HUES6 (cell line): ENCODE results near the gene TRPM8.
"Not testable (repeated sequence)": the region's sequence is repeated elsewhere in the genome, so short reads cannot be mapped to it uniquely, and the experiment has no call there.

Experiments
- H3K27ac ChIP-seq: 2 replicates; pipeline ENCODE4 v1.7.0; 2013; ENCODE audit warnings: low read depth, mild to moderate bottlenecking, low read length, inconsistent platforms
- H3K27me3 ChIP-seq: 2 replicates; pipeline ENCODE4 v1.6.1; 2013; ENCODE audit warnings: low read length; ENCODE audit not compliant: control insufficient read depth, insufficient read depth
- H3K36me3 ChIP-seq: 2 replicates; pipeline ENCODE4 v1.6.1; 2013; ENCODE audit warnings: low read length; ENCODE audit not compliant: control insufficient read depth, insufficient read depth
- H3K4me1 ChIP-seq: 2 replicates; pipeline ENCODE4 v1.6.1; 2013; ENCODE audit warnings: low read length; ENCODE audit not compliant: control insufficient read depth, insufficient read depth
- H3K4me3 ChIP-seq: 2 replicates; pipeline ENCODE4 v1.5.1; 2013; ENCODE audit warnings: low read depth, low read length
- H3K9ac ChIP-seq: one replicate; pipeline ENCODE4 v1.6.1; 2013; ENCODE audit warnings: mild to moderate bottlenecking, low read length
- H3K9me3 ChIP-seq: 2 replicates; pipeline ENCODE4 v1.6.1; 2013; ENCODE audit warnings: low read depth, low read length; ENCODE audit not compliant: control insufficient read depth, insufficient read depth

The TRPM8 gene

DNA sequence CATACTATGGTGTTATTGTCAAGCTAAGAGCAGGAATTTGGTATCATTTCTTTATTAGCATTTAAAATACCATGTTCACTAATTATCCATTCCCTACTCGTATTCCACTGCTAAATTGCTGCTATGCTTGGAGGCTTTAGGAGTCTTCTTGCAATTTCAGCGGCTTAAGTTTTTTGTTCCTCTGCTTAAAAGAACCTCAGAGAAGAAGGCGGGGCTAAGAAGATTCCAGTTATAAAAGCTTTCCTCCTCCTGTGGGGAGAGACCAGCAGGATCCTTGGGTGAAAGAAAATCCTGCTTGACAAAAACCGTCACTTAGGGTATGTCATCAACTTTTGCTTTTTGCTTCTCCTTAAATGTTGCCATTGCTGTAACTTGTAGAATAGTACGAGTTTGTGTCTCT, at the start of gene TRPM8:
TRPM8 (plus strand) TSS at position 258 of the 400 bp plus-strand sequence. CDS start 9,165 bp downstream, outside the sequence.
- Histone ChIP-seq H3K4me1 (0 out of 2 replicates have a peak, but pooled peaks cover 4% of the 10 kb centered on the region), H3K27ac (no peak within 1 kb of the TSS), H3K9me3 (no peaks in the 10 kb centered on the region), H3K4me3 (no peak within 1 kb of the TSS), H3K27me3 (peaks cover 5% of the 10 kb centered on the region; the same call in 1 of the 2 replicates), H3K9ac (no peak within 1 kb of the TSS), H3K36me3 (no peaks in the 10 kb centered on the region)

GRCh38 chr2:233867993-233868532, 49.1 kb upstream of the TRPM8 start, which contains the start of gene MSL3B:
TSS of gene MSL3B (minus strand) at chr2:233868386.
- Histone ChIP-seq H3K9ac (peak within 1 kb of the TSS; percentile 86), H3K36me3 (peaks cover 16% of the 10 kb centered on the region), H3K9me3 (no peaks in the 10 kb centered on the region; the same call in 1 of the 2 replicates), H3K4me1 (0 out of 2 replicates have a peak, but pooled peaks cover 5% of the 10 kb centered on the region), H3K4me3 (peak within 1 kb of the TSS; percentile 73), H3K27ac (peak within 1 kb of the TSS; percentile 79), H3K27me3 (peaks cover 19% of the 10 kb centered on the region)

- no peak overlapping the region for H3K27ac ChIP-seq
- no peaks in the 10 kb centered on the region; the same call in 1 of the 2 replicates for H3K9me3 ChIP-seq
- H3K9ac ChIP-seq: no peak overlapping the region
- H3K27me3 ChIP-seq: peaks cover 30% of the 10 kb centered on the region
- peaks cover 7% of the 10 kb centered on the region for H3K36me3 ChIP-seq
- no peaks in the 10 kb centered on the region for H3K4me1 ChIP-seq
- H3K4me3 ChIP-seq: no peak overlapping the region
These were observed 45.7 kb upstream of the TRPM8 start for GRCh38 chr2:233871432-233871831.

DNA sequence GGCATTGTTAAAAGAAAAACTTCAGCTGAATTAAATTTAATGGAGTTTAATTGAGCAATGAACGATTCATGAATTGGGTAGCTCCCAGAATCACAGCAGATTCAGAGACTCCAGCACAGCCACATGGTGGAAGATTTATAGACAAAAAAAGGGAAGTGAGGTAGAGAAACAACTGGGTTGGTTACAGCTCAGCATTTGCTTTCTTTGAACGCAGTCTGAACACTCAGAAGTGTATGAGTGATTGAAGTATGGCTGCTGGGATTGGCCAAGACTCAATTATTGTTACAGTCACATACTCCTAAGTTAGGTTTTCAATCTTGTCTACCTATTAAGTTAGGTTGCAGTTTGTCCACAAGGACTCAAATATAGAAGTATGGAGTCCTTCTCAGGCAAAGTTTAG, 45.0 kb upstream of the TRPM8 start:
- not testable (repeated sequence) for H3K4me1 ChIP-seq, H3K27ac ChIP-seq, H3K9me3 ChIP-seq, H3K9ac ChIP-seq, H3K4me3 ChIP-seq, H3K36me3 ChIP-seq
- H3K27me3 ChIP-seq: peaks cover 30% of the 10 kb centered on the region

DNA sequence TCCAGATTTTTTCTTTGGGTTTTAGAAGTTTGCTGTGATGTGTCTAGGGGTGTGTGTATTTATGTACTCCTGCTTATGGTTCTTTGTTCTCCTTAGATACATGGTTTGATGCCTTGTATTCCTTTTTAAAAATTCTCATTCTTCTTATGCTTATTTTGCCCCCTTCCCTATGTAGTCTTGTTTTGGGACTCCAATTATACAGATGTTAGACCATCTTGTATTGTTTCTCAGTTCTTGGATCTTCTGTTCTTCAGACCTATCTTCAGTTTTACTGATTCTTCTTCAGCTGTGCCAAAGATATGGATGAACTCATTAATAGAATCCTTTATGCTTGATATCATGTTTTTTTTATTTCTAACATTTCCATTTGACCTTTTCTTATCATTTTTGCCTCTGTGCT, 34.8 kb upstream of the TRPM8 start:
- Histone ChIP-seq H3K36me3 (no peaks in the 10 kb centered on the region), H3K4me1 (no peaks in the 10 kb centered on the region), H3K27me3 (peaks cover 6% of the 10 kb centered on the region; the same call in 1 of the 2 replicates), H3K27ac (no peak overlapping the region), H3K4me3 (no peak overlapping the region), H3K9me3 (peaks cover 13% of the 10 kb centered on the region), H3K9ac (no peak overlapping the region)

DNA sequence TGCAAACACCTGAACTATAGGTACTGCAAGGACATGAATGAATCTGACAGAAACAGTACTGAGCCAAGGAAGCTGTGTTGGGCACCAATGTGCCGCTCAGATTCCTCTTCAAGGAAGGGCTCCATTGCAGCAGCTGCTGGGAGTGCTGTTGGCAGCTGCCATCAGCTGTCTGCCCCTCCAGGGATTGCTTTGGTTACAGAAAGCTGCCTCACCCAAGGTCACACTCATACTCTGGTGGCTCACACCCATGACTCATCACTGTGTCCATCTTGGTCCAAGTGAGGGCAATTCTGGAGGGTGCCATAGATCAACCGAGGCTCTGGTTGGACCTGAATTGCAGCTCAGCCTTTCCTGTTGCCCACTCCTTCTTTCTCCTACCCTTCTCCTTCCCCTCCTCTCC, 24.4 kb upstream of the TRPM8 start:
- no peak overlapping the region for H3K9ac ChIP-seq
- no peaks in the 10 kb centered on the region for H3K9me3 ChIP-seq
- H3K27ac ChIP-seq: no peak overlapping the region
- peaks cover 4% of the 10 kb centered on the region; the same call in 1 of the 2 replicates for H3K27me3 ChIP-seq
- no peaks in the 10 kb centered on the region for H3K4me1 ChIP-seq
- H3K4me3 ChIP-seq: no peak overlapping the region
- no peaks in the 10 kb centered on the region for H3K36me3 ChIP-seq

DNA sequence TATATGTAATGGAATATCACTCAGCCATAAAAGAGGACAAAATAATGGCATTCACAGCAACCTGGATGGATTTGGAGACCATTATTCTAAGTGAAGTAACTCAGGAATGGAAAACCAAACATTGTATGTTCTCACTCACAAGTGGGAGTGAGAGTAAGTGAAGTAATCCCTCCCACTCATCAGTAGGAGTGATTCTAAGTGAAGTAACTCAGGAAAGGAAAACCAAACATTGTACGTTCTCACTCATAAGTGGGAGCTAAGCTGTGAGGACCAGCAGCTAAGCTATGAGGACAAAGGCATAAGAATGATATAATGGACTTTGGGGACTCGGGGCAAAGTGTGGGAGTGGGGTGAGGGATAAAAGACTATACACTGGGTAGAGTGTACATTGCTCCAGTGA, 20.9 kb upstream of the TRPM8 start:
- not testable (repeated sequence) for H3K9ac ChIP-seq, H3K36me3 ChIP-seq, H3K4me3 ChIP-seq, H3K4me1 ChIP-seq, H3K9me3 ChIP-seq, H3K27ac ChIP-seq
- H3K27me3 ChIP-seq: peaks cover 10% of the 10 kb centered on the region

GRCh38 chr2:233901367-233901766, 15.8 kb upstream of the TRPM8 start:
- Histone ChIP-seq H3K9me3 (peaks cover 3% of the 10 kb centered on the region; the same call in 1 of the 2 replicates), H3K36me3 (no peaks in the 10 kb centered on the region), H3K4me3 (no peak overlapping the region), H3K27ac (no peak overlapping the region), H3K27me3 (peaks cover 16% of the 10 kb centered on the region), H3K4me1 (no peaks in the 10 kb centered on the region), H3K9ac (no peak overlapping the region)

DNA sequence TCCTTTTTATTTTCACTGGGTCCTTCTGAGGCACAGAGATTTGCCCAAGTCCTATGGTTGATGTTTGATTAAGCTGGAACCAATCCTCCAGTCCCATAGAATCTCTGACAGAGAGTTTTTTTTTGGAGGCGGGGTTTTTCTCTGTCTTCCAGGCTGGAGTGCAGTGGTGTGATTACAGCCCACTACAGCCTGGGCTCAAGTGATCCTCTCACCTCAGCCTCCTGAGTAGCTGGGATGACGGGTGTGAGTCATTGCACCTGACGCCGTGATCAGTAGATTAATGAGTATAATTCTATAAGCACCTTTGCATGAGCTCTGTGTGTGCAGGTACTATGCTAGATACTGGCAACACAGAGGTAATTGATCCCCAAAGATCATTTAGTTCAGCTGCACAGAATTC, 15.3 kb upstream of the TRPM8 start:
- H3K27ac ChIP-seq: no peak overlapping the region
- no peak overlapping the region for H3K9ac ChIP-seq
- H3K4me3 ChIP-seq: no peak overlapping the region
- no peaks in the 10 kb centered on the region for H3K4me1 ChIP-seq
- H3K27me3 ChIP-seq: peaks cover 16% of the 10 kb centered on the region
- H3K9me3 ChIP-seq: peaks cover 3% of the 10 kb centered on the region; the same call in 1 of the 2 replicates
- H3K36me3 ChIP-seq: no peaks in the 10 kb centered on the region

DNA sequence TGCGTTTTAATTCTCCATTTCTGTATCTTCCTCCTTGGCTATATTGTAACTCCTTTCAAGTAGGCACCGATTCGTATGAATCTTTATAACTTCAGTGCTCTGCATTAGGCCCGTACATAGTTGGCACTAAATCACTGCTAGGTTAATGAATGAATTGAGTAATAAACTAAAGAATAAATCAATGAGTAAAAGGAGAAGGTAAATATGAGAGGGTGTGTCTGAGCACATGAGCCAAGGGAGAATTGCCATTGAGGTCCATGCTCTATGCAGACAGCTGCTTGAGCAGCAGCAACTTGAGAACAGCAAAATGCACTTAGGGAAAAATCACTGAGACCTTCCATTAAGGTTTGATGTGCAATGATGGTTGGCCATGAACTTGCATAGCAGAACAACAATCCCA, 11.2 kb upstream of the TRPM8 start:
- Histone ChIP-seq H3K36me3 (no peaks in the 10 kb centered on the region), H3K27me3 (peaks cover 9% of the 10 kb centered on the region), H3K27ac (no peak overlapping the region), H3K9me3 (peaks cover 3% of the 10 kb centered on the region; the same call in 1 of the 2 replicates), H3K4me3 (no peak overlapping the region), H3K4me1 (no peaks in the 10 kb centered on the region), H3K9ac (no peak overlapping the region)

DNA sequence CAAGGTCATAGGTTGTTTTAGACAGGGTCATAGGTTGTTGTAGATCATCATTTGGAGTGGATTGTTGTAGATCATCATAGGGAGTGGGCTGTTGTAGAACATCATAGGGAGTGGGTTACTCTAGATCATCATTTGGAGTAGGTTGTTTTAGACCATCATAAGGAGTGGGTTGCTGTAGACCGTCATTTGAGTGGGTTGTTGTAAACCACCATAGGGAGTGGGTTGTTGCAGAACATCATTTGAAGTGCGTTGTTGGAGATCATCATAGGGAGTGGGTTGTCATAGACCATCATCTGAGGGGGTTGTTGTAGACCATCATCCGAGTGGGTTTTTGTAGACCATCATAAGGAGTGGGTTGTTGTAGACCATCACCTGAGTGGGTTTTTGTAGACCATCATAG, 9.5 kb upstream of the TRPM8 start:
- H3K9ac ChIP-seq: no peak overlapping the region

More for the DNA sequence above, 9.5 kb upstream of the TRPM8 start:
- H3K36me3 ChIP-seq: no peaks in the 10 kb centered on the region
- peaks cover 3% of the 10 kb centered on the region; the same call in 1 of the 2 replicates for H3K9me3 ChIP-seq
- no peak overlapping the region for H3K27ac ChIP-seq
- H3K4me3 ChIP-seq: no peak overlapping the region
- H3K27me3 ChIP-seq: peaks cover 3% of the 10 kb centered on the region
- no peaks in the 10 kb centered on the region for H3K4me1 ChIP-seq
